H1 (cell line): ENCODE measurements around the gene LSM3. TPM values are rescaled to one million over a fixed set of nuclear protein-coding genes. Genes with fewer than 3 reads are reported as not detected.

Source experiments
- CTCF ChIA-PET: fragments of 300-600 bp; sonication (Branson Sonifier 250); formaldehyde crosslinking; loops from one replicate; lab custom pipeline; 2021; ENCODE audit not compliant: partially characterized antibody; lab: Charles Lee
- POLR2A ChIA-PET: fragments of 300-600 bp; sonication (Branson Sonifier 250); formaldehyde crosslinking; loops from one replicate; lab custom pipeline; 2021; ENCODE audit warnings: inconsistent platforms; ENCODE audit not compliant: partially characterized antibody; lab: Charles Lee
- DNase-seq, 2 experiments: peaks; one replicate each; pipeline versions ENCODE4 v3.0.0 to v3.0.0-alpha.2; 2010 to 2022; ENCODE audit warnings: low spot score in 2 of 2, low read depth in 1 of 2, mixed read lengths in 1 of 2
- FAIRE-seq: peaks from 2 replicates; lab custom pipeline; 2011; peaks lifted over from hg19 to GRCh38; lab: Jason Lieb, UNC
- H2AFZ ChIP-seq: 2 replicates; pipeline ENCODE4 v1.8.1; 2012; ENCODE audit warnings: low read length, inconsistent platforms
- H2AK5ac ChIP-seq: 2 replicates; pipeline ENCODE4 v1.6.1; 2013; ENCODE audit warnings: low read depth, low read length
- H2BK120ac ChIP-seq: replicated peaks from 2 replicates; pipeline ENCODE3; 2013; ENCODE audit warnings: low read depth, low read length, inconsistent platforms
- H2BK12ac ChIP-seq: 2 replicates; pipeline ENCODE4 v1.6.1; 2013; ENCODE audit warnings: low read depth, low read length
- H2BK15ac ChIP-seq: 2 replicates; pipeline ENCODE4 v1.6.1; 2013; ENCODE audit warnings: low read length
- H2BK20ac ChIP-seq: 2 replicates; pipeline ENCODE4 v1.6.1; 2013; ENCODE audit warnings: low read length
- H2BK5ac ChIP-seq: 2 replicates; pipeline ENCODE4 v1.6.1; 2013; ENCODE audit warnings: low read depth, low read length
- H3K14ac ChIP-seq: 2 replicates; pipeline ENCODE4 v1.6.1; 2013; ENCODE audit warnings: inconsistent platforms; ENCODE audit not compliant: insufficient read length
- H3K18ac ChIP-seq: 2 replicates; pipeline ENCODE4 v1.6.1; 2013; ENCODE audit warnings: low read length; ENCODE audit errors: extremely low read depth
- H3K23ac ChIP-seq: 2 replicates; pipeline ENCODE4 v1.6.1; 2013; ENCODE audit warnings: inconsistent platforms; ENCODE audit not compliant: insufficient read length
- H3K23me2 ChIP-seq: 2 replicates; pipeline ENCODE4 v1.6.1; 2013; ENCODE audit warnings: low read depth, low read length
- H3K27ac ChIP-seq: 2 replicates; pipeline ENCODE4 v1.6.1; 2011; ENCODE audit warnings: low read depth, low read length, inconsistent platforms
- H3K27me3 ChIP-seq, 4 experiments: replicated peaks in 1 of 4; 1 replicate in 1 of 4; 2 replicates in 3 of 4; pipeline versions ENCODE4 v1.6.1 to v1.8.1; 2011 to 2013; ENCODE audit warnings: low read length in 3 of 4, mild to moderate bottlenecking in 3 of 4, inconsistent platforms in 2 of 4, mixed read lengths in 2 of 4, moderate library complexity in 1 of 4; ENCODE audit not compliant: control insufficient read depth in 3 of 4, insufficient read depth in 3 of 4; ENCODE audit errors: extremely low read depth in 1 of 4
- H3K36me3 ChIP-seq, 4 experiments: 2 replicates each; pipeline versions ENCODE4 v1.6.1 to v1.8.1; 2011 to 2013; ENCODE audit warnings: mild to moderate bottlenecking in 4 of 4, low read length in 3 of 4, moderate library complexity in 2 of 4, control low read depth in 1 of 4, inconsistent platforms in 1 of 4; ENCODE audit not compliant: insufficient read depth in 4 of 4, control insufficient read depth in 2 of 4
- H3K4ac ChIP-seq: replicated peaks from 2 replicates; pipeline ENCODE3; 2013; ENCODE audit warnings: low read length, low read depth, mixed read lengths, inconsistent platforms; ENCODE audit not compliant: insufficient read length
- H3K4me1 ChIP-seq, 4 experiments: replicated peaks in 1 of 4; 1 replicate in 1 of 4; 2 replicates in 3 of 4; pipeline versions ENCODE4 v1.6.1 to v1.8.1; 2011 to 2013; ENCODE audit warnings: low read length in 3 of 4, inconsistent platforms in 2 of 4, mixed read lengths in 1 of 4; ENCODE audit not compliant: insufficient read depth in 4 of 4, control insufficient read depth in 3 of 4
- H3K4me2 ChIP-seq, 2 experiments: 2 replicates each; pipeline versions ENCODE4 v1.6.1 to v1.8.1; 2011 to 2013; ENCODE audit warnings: low read depth in 2 of 2, low read length in 2 of 2, control low read depth in 1 of 2, inconsistent platforms in 1 of 2, mild to moderate bottlenecking in 1 of 2; ENCODE audit not compliant: insufficient read depth in 1 of 2
- H3K4me3 ChIP-seq, 4 experiments: fragments of 200-600, 300-600 bp in 1 of 4; sonication (generic), shearing (Covaris generic), sonication (Bioruptor Twin) in 1 of 4; 2 replicates each; pipeline versions ENCODE4 v1.5.1 to v1.8.1; 2011 to 2016; ENCODE audit warnings: low read length in 4 of 4, low read depth in 3 of 4, control low read depth in 2 of 4, inconsistent platforms in 2 of 4, mild to moderate bottlenecking in 2 of 4, mixed read lengths in 1 of 4, moderate library complexity in 1 of 4; ENCODE audit not compliant: insufficient read depth in 2 of 4; ENCODE audit errors: extremely low read depth in 1 of 4
- H3K56ac ChIP-seq: replicated peaks from 2 replicates; pipeline ENCODE3; 2013; ENCODE audit warnings: low read depth, mild to moderate bottlenecking, mixed read lengths, low read length, inconsistent platforms; ENCODE audit not compliant: insufficient read length
- H3K79me1 ChIP-seq: 2 replicates; pipeline ENCODE4 v1.6.1; 2013; ENCODE audit warnings: low read depth, low read length, control low read depth
- H3K79me2 ChIP-seq, 2 experiments: 2 replicates each; pipeline versions ENCODE4 v1.6.1 to v1.8.1; 2012 to 2013; ENCODE audit warnings: low read length in 2 of 2, mild to moderate bottlenecking in 2 of 2, inconsistent platforms in 1 of 2; ENCODE audit not compliant: insufficient read depth in 2 of 2, control insufficient read depth in 1 of 2
- H3K9ac ChIP-seq, 4 experiments: replicated peaks in 1 of 4; 1 replicate in 1 of 4; 2 replicates in 3 of 4; pipeline versions ENCODE4 v1.6.1 to v1.8.1; 2011 to 2013; ENCODE audit warnings: low read depth in 3 of 4, low read length in 3 of 4, control low read depth in 2 of 4, mild to moderate bottlenecking in 2 of 4, moderate library complexity in 2 of 4, inconsistent platforms in 1 of 4; ENCODE audit errors: extremely low read depth in 1 of 4
- H3K9me3 ChIP-seq, 2 experiments: 2 replicates each; pipeline versions ENCODE4 v1.6.1 to v1.8.1; 2012 to 2013; ENCODE audit warnings: mild to moderate bottlenecking in 2 of 2, moderate library complexity in 2 of 2, control low read depth in 1 of 2, inconsistent platforms in 1 of 2, low read depth in 1 of 2, low read length in 1 of 2, mixed read lengths in 1 of 2; ENCODE audit not compliant: insufficient read depth in 2 of 2
- H4K20me1 ChIP-seq, 2 experiments: replicated peaks in 1 of 2; 2 replicates each; pipeline versions ENCODE3 to v1.8.1; 2011 to 2013; ENCODE audit warnings: inconsistent platforms in 2 of 2, low read length in 2 of 2, mild to moderate bottlenecking in 1 of 2; ENCODE audit not compliant: insufficient read depth in 2 of 2, control insufficient read depth in 1 of 2
- H4K5ac ChIP-seq: 2 replicates; pipeline ENCODE4 v1.6.1; 2013; ENCODE audit warnings: low read length, low read depth, mixed read lengths, inconsistent platforms; ENCODE audit not compliant: insufficient read length
- H4K8ac ChIP-seq: 2 replicates; pipeline ENCODE4 v1.8.0; 2013; ENCODE audit warnings: mild to moderate bottlenecking, moderate library complexity, low read length, inconsistent platforms; ENCODE audit not compliant: insufficient read depth; ENCODE audit errors: extremely low read depth
- H4K91ac ChIP-seq: replicated peaks from 2 replicates; pipeline ENCODE3; 2013; ENCODE audit warnings: low read length, mixed read lengths, inconsistent platforms; ENCODE audit not compliant: insufficient read length
- GABPA ChIP-seq: IDR thresholded peaks from 2 replicates; pipeline ENCODE4 v1.6.1; 2011; ENCODE audit warnings: mild to moderate bottlenecking, low read length, moderate library complexity, borderline replicate concordance; ENCODE audit not compliant: insufficient read depth
- RBBP5 ChIP-seq: IDR thresholded peaks from 2 replicates; pipeline ENCODE4 v1.7.1; 2012; ENCODE audit warnings: low read depth, mild to moderate bottlenecking, inconsistent platforms, low read length, moderate library complexity, borderline replicate concordance
- SP4 ChIP-seq: IDR thresholded peaks from 2 replicates; pipeline ENCODE4 v1.6.1; 2012; ENCODE audit warnings: low read length, inconsistent platforms
- SRF ChIP-seq: IDR thresholded peaks from 2 replicates; pipeline ENCODE4 v1.6.1; 2011; ENCODE audit warnings: mild to moderate bottlenecking, low read depth, low read length, moderate library complexity
- SUZ12 ChIP-seq: fragments of 200-600 bp; sonication (generic); IDR thresholded peaks from 2 replicates; pipeline ENCODE4 v1.6.1; 2012; ENCODE audit warnings: mild to moderate bottlenecking, inconsistent platforms, low read length, moderate library complexity, mixed read lengths
- WGBS, 2 experiments: shearing (Covaris generic) in 1 of 2; methylation state at CpG; one replicate each; pipeline versions ENCODE4 v1.1.6 to v1.1.7; 2013 to 2015; ENCODE audit warnings: low lambda C conversion rate in 2 of 2, mixed read lengths in 2 of 2, inconsistent platforms in 1 of 2, low coverage in 1 of 2, missing lambda C conversion rate in 1 of 2; ENCODE audit not compliant: insufficient replicate concordance in 2 of 2, insufficient coverage in 1 of 2, insufficient read length in 1 of 2; ENCODE audit errors: extremely low coverage in 1 of 2, missing lambda C conversion rate in 1 of 2; 5-methylcytosine and 5-hydroxymethylcytosine counted together
- polyA plus RNA-seq, 7 experiments: library from polyadenylated mRNA; depleted of rRNA in 3 of 7; stranded (reverse) in 5 of 7; unstranded in 2 of 7; fragments of >200 nt in 5 of 7; fragments of 200-250 nt in 2 of 7; gene quantifications; 1 replicate in 5 of 7; 2 replicates in 1 of 7; 4 replicates in 1 of 7; pipeline versions ENCODE4 v1.2.1 to v1.2.3, GENCODE V29; 2011 to 2013; ENCODE audit warnings: missing spikeins in 2 of 7, mixed read lengths in 2 of 7
- total RNA-seq: library from RNA; stranded (reverse); fragmentation: NEBNext Ultra II Directional; extraction: Animal tissue kit (Norgen Biotek cat#: 25700); gene quantifications from 2 replicates; pipeline ENCODE4 v1.2.1, GENCODE V29; 2021
- TF ChIP-seq, protein P1 (sequence below): IDR thresholded peaks from 2 replicates; pipeline ENCODE4 v1.6.1; 2012; ENCODE audit warnings: inconsistent platforms
- TF ChIP-seq, protein P2 (sequence below), 3 experiments: IDR thresholded peaks; 1 replicate in 2 of 3; 2 replicates in 1 of 3; pipeline versions ENCODE4 v1.5.1 to v1.6.1; 2011; ENCODE audit warnings: low read length in 3 of 3, mild to moderate bottlenecking in 3 of 3, inconsistent platforms in 2 of 3, low read depth in 1 of 3, moderate library complexity in 1 of 3; ENCODE audit not compliant: insufficient read depth in 1 of 3; ENCODE audit errors: control extremely low read depth in 1 of 3

LSM3 gene
- total and polyA plus RNA-seq, 2 of the 8 experiments (the other 6 are each of a cell fraction or from before 2014, with no cell fraction given) = 7.1 to 25.4 TPM

DNA sequence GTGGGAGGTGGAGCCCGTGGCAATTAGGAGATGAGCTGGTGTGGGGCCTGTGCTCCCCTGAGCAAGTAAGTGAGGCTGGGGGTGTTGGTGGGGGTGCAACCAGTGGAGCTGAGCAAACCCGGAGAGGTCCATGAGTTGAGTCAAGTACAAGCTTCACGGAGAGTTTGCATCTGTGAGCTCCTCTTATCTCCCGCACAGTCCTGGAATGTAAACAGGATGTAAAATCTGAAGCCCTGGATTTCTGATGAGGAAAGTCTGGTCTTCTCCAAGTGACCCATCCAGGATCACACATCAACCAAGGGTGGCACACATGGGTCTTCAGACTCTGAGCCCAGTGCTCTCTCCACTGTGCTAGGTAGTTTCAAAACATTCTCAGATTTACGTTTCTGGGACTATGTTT, 67.8 kb downstream of the LSM3 start:
- no peak overlapping the region for H3K56ac ChIP-seq
- H3K4me1 ChIP-seq = no peaks in the 10 kb centered on the region
- DNase-seq (no peak), FAIRE-seq (no peak)
- no peak overlapping the region for H3K18ac ChIP-seq
- H2BK120ac ChIP-seq = no peak overlapping the region
- no peak overlapping the region for H2AK5ac ChIP-seq
- no peak overlapping the region for H4K8ac ChIP-seq
- no peak overlapping the region for H3K9ac ChIP-seq
- H4K20me1 ChIP-seq = no peaks in the 10 kb centered on the region
- 89% methylated on average over 5 of the region's 5 CpGs; no CpG with 5 or more reads in 1 of the 2 experiments for WGBS, 2 experiments
- no peak overlapping the region for H2BK12ac ChIP-seq
- H2BK5ac ChIP-seq = no peak overlapping the region
- H3K14ac ChIP-seq = no peak overlapping the region
- no peak overlapping the region for H2BK15ac ChIP-seq
- no peak overlapping the region for H3K4ac ChIP-seq
- H3K9me3 ChIP-seq = no peaks in the 10 kb centered on the region
- H3K4me2 ChIP-seq = no peak overlapping the region
- no peak overlapping the region for H4K5ac ChIP-seq
- H3K27ac ChIP-seq = no peak overlapping the region
- no peak overlapping the region for H2BK20ac ChIP-seq
- peaks cover 0 to 4% (median 0%) of the 10 kb centered on the region in 4 experiments; a peak in 1 of 7 replicates for H3K27me3 ChIP-seq
- H2AFZ ChIP-seq = no peak overlapping the region
- POLR2A ChIA-PET = no interaction called here
- H3K79me2 ChIP-seq = no peaks in the 10 kb centered on the region
- TF ChIP-seq, protein P1, sequence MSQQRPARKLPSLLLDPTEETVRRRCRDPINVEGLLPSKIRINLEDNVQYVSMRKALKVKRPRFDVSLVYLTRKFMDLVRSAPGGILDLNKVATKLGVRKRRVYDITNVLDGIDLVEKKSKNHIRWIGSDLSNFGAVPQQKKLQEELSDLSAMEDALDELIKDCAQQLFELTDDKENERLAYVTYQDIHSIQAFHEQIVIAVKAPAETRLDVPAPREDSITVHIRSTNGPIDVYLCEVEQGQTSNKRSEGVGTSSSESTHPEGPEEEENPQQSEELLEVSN = no peak
- TF ChIP-seq SUZ12 = no peak
- TF ChIP-seq, protein P2, sequence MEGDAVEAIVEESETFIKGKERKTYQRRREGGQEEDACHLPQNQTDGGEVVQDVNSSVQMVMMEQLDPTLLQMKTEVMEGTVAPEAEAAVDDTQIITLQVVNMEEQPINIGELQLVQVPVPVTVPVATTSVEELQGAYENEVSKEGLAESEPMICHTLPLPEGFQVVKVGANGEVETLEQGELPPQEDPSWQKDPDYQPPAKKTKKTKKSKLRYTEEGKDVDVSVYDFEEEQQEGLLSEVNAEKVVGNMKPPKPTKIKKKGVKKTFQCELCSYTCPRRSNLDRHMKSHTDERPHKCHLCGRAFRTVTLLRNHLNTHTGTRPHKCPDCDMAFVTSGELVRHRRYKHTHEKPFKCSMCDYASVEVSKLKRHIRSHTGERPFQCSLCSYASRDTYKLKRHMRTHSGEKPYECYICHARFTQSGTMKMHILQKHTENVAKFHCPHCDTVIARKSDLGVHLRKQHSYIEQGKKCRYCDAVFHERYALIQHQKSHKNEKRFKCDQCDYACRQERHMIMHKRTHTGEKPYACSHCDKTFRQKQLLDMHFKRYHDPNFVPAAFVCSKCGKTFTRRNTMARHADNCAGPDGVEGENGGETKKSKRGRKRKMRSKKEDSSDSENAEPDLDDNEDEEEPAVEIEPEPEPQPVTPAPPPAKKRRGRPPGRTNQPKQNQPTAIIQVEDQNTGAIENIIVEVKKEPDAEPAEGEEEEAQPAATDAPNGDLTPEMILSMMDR (IDR thresholded peaks at IDR 0.05; ENCODE audit: control extremely low read depth in 1 of 3, insufficient read depth in 1 of 3, low read depth in 1 of 3, low read length in 3 of 3) = no peak
- TF ChIP-seq RBBP5 = no peak
- TF ChIP-seq SP4 = no peak
- no peak for TF ChIP-seq GABPA
- TF ChIP-seq SRF = no peak
- TF ChIP-seq, all 59 proteins: peak for 0
- H4K91ac ChIP-seq = no peak overlapping the region
- no peaks in the 10 kb centered on the region for H3K36me3 ChIP-seq
- no peaks in the 10 kb centered on the region for H3K23me2 ChIP-seq
- H3K23ac ChIP-seq = no peak overlapping the region
- no peaks in the 10 kb centered on the region for H3K79me1 ChIP-seq
- CTCF ChIA-PET = interaction anchor here (0.7 to 1.8 kb wide), 3 partner anchors 14 to 43 kb away, joined by 3 to 6 read pairs (median 5); no protein-coding TSS in a partner anchor
- H3K4me3 ChIP-seq = no peak overlapping the region
